Stimulated activated CD8-positive, alpha-beta memory T cell treated with anti-CD3 and anti-CD28 coated beads, Interleukin-7, amount 100 ng/mL, for 48 hours (primary cell): Measurements from ENCODE around the gene NEK11.
"Not testable (repeated sequence)": the region's sequence is repeated elsewhere in the genome, so short reads cannot be mapped to it uniquely, and the experiment has no call there.

Source experiments
- DNase-seq, 2 donors: peaks; one replicate each; pipeline ENCODE4 v3.0.0-alpha.2; 2020; ENCODE audit warnings: low read depth in 1 of 2; ENCODE audit errors: extremely low read depth in 1 of 2

Gene NEK11

DNA sequence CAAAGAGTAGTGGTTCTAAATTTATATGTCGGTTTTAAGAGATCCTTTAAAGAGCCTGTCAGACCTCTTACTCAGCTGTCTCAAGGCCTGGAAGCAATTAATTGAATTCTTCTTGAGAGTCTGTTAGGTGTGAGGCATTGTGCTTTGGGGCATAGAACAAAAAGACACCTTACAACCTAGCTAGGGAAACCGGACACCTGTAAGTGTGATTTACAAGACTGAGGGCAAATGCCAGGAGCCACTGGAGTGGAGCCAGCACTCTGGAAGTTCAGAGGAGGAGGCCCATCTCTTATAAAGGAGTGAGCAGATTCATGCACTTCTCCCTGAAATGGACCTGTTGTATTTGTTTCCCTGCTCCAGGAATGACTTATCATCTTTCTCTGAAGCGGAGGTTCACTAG lies 257.2 kb downstream of the NEK11 start:
- DNase-seq, result no peak

- DNase-seq, result no peak
Observed at GRCh38 chr3:131284302-131284701, 257.6 kb downstream of the NEK11 start.

GRCh38 chr3:131285456-131285855 lies 258.8 kb downstream of the NEK11 start:
- DNase-seq, result no peak

- DNase-seq, result no peak
Observed at GRCh38 chr3:131299836-131300235, 273.2 kb downstream of the NEK11 start.

- DNase-seq, result no peak
Observed at GRCh38 chr3:131303848-131304247, 277.2 kb downstream of the NEK11 start.

GRCh38 chr3:131304890-131305289 lies 278.2 kb downstream of the NEK11 start:
- DNase-seq, result no peak

- no peak for DNase-seq
Observed at GRCh38 chr3:131306242-131306641, 279.6 kb downstream of the NEK11 start.

- no peak for DNase-seq
Observed at GRCh38 chr3:131314318-131314717, 287.6 kb downstream of the NEK11 start.

DNA sequence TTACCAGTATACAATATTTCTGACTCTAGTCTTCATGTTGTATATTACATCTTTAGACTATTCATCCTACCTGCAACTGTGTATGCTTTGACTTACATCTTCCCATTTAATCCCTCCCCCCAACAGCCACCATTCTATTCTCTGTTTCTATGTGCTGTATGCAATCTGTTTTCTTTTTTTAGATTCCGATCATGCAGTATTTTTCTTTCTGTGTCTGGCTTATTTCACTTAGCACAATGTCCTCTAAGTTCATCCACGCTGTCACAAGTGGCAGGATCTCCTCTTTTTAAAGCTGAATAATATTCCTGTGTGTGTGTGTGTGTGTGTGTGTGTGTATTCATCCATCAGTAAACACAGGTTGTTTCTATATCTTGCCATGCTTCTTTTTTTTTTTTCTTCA lies 288.5 kb downstream of the NEK11 start:
- no peak for DNase-seq

DNA sequence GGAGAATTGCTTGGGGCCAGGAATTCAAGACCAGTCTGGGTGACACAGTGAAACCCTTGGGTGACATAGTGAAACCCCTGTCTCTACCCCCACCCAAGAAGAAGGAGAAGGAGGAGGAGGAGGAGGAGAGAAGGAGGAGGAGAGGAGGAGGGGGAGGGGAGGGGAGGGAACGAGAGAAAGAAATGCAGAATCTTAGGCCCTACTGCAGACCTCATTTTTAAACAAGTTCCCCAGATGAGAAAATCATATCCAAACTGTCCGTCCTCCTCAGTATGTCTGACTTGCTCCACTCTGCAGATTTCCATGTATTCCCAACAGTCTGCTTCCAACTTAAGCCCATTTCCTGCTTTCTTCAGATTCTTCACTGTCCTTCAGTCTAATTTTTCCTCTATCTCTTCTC lies 291.0 kb downstream of the NEK11 start:
- no peak for DNase-seq

DNA sequence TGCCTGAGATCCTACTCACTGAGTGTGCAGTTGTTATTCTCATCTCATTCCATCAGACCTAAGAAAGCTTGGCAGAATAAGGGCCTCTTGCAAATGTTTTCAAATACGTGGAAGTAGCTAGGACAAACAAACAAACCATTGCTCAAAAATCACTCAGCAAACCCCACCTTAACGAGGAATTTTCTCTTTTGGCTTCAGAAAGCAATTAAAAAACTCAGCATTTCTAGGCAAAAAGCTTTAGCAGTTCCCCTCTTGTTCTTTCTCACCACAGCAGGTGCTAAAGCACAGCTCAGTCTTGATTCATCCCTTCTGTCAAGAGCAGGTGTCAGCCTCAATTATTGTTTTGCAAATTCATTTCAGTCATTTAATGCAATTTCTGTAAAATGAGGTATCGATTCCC lies 296.3 kb downstream of the NEK11 start:
- no peak for DNase-seq

DNA sequence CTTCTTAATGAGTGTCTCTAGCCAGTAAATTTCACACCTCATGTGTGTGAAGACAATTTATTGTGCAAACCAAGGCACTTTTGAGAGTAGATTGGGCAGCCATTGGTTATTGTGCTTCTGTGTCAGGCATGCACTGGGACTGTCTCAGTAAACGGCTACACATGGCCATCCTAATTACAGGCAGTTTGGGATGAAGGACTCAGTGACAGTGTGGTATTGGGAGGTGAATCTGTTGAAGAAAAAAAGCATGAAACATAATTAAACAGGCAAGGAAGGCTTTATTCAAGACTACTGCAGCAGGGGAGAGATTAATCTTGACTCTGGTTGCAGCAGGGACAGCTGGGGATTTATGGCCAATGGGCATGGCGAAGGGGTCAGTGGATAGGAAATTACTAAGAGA lies 297.1 kb downstream of the NEK11 start:
- no peak for DNase-seq

GRCh38 chr3:131324923-131325322 lies 298.2 kb downstream of the NEK11 start:
- DNase-seq, result no peak

GRCh38 chr3:131326307-131326706 lies 299.6 kb downstream of the NEK11 start:
- no peak for DNase-seq

DNA sequence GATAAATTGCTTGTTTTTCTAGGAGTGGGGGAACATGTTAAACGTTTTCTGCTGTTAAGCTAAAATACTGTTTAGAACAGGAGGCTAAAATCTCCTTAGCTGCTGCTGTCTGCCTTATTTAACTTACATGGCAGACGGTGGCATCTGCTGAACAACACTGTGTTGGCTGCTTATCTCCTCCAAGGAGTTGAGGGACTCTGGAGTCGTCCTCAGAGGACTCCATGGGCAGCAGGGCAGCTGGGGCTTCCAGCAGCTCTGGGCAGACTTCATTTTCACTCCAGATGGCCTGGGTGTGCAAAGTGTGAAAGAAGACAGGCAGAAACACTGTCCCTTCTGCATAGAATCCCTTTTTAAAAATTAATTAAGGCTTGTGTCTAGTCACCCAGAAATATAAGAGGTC lies 302.0 kb downstream of the NEK11 start:
- no peak for DNase-seq

DNA sequence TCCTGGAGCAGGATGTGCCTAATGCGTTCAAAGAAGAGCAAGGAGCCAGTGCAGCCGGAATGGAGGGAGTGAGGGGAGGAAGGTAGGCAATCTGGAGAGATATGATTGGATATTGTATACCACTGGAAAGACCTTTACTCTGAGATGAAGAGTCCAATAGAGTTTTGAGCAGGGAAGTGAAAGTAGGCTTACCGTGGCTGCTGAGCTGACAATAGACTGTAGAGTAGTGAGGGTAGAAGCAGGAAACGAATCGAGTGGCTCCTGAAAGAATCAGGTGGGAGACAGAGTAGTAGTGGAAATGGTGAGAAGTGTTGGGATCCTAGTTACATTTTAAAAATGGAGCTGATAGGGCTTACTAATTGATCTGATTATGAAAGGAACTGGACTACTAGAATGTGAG lies 303.1 kb downstream of the NEK11 start:
- DNase-seq, result no peak

- not testable (repeated sequence) for DNase-seq
Observed at GRCh38 chr3:131331456-131332085, 304.9 kb downstream of the NEK11 start.

GRCh38 chr3:131338948-131339640 lies 312.4 kb downstream of the NEK11 start:
- DNase-seq, result no peak

DNA sequence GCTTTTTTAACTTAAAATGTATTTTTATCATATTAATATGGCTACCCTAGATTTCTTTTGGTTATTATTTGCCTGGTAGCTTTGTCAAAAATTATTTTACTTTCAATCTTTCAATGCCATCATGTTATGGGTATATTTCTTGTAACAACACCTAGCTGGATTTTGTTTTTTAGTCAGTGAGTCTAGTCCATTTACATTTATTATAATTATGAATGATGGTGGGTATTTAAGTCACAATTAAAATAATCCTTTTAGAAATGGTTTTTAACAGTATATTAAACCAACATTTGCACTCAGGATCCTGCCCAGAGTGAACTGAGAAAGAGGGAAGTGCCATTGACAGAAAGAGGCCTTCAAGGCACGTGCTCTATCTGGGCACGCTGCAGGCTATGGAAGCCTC lies 315.1 kb downstream of the NEK11 start:
- no peak for DNase-seq

- DNase-seq, result no peak
Observed at GRCh38 chr3:131348911-131349310, 322.2 kb downstream of the NEK11 start.

DNA sequence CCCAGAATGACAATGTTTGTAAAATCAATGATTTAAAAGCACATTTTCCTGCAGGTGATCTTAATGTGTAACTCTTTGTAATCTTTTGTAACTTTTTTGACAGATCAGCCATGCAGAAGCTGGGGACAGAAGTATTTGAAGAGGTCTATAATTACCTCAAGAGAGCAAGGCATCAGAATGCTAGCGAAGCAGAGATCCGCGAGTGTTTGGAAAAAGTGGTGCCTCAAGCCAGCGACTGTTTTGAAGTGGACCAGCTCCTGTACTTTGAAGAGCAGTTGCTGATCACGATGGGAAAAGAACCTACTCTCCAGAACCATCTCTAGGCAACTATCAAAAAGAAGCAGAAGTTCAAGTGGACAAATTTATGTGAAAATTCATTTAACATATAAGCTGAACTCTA lies 322.8 kb downstream of the NEK11 start:
- DNase-seq, result no peak

DNA sequence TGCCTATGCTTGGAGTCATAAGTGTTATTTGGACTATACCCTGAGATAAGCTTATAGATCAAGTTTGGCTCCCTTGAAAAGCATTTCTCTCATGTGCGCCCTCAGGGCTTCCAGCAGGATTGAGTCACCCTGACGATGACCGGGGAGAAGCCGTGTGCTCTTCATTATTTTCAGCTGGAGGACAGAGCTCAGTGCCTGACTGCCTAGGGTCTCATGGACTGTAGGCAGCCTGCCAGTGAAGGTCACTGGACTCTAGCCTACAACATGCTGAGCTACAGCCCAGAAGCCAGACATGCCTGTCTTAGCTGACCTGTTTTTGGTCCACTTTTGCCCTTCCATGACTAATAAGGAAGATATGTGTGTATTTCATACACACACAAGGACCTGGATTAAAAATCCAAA lies 323.3 kb downstream of the NEK11 start:
- no peak for DNase-seq

DNA sequence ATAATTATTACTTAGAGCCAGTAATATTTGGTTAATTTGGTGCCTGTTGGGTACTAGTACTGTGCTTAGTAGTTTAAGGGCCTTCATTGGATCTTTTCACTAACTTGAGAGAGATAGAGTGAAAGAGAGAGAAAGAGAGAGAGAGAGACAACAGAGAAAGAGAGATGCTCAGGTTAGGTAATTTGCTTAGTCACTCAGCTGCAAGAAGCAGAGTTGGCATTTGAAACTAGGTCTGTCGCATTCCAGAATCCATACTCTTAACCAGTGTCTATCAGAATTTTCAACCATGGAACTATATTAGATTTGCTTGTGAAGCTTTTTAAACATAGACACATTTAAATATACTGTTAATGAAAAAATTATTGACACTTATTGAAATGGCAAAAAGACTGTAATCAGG lies 323.8 kb downstream of the NEK11 start:
- no peak for DNase-seq
